Parathyroid adenoma (tissue), 2 donors: ENCODE results near the gene DPYSL5.

Experiments used
- H2AFZ ChIP-seq: fragments of 300-600 bp; sonication (generic); one replicate; pipeline ENCODE4 v1.7.0; 2017; ENCODE audit warnings: antibody characterized with exemption, mild to moderate bottlenecking
- H3K27ac ChIP-seq: fragments of 300-600 bp; sonication (generic); one replicate; pipeline ENCODE4 v1.7.0; 2017
- H3K27me3 ChIP-seq: fragments of 300-600 bp; sonication (generic); one replicate; pipeline ENCODE4 v1.7.0; 2017; ENCODE audit warnings: low read length; ENCODE audit not compliant: control insufficient read depth, insufficient read depth
- H3K36me3 ChIP-seq: fragments of 300-600 bp; sonication (generic); one replicate; pipeline ENCODE4 v1.7.0; 2017; ENCODE audit warnings: low read length; ENCODE audit not compliant: control insufficient read depth, insufficient read depth
- H3K4me1 ChIP-seq: fragments of 300-600 bp; sonication (generic); one replicate; pipeline ENCODE4 v1.7.0; 2017; ENCODE audit warnings: control low read depth
- H3K4me2 ChIP-seq: fragments of 300-600 bp; sonication (generic); one replicate; pipeline ENCODE4 v1.7.0; 2017; ENCODE audit warnings: low read length
- H3K4me3 ChIP-seq: fragments of 300-600 bp; sonication (generic); one replicate; pipeline ENCODE4 v1.7.0; 2017; ENCODE audit warnings: low read depth, low read length
- H3K79me2 ChIP-seq: fragments of 300-600 bp; sonication (generic); one replicate; pipeline ENCODE4 v1.7.0; 2017; ENCODE audit warnings: control low read depth
- H3K9ac ChIP-seq: fragments of 300-600 bp; sonication (generic); one replicate; pipeline ENCODE4 v1.7.0; 2017; ENCODE audit warnings: mild to moderate bottlenecking
- H3K9me3 ChIP-seq: fragments of 300-600 bp; sonication (generic); one replicate; pipeline ENCODE4 v1.7.0; 2017; ENCODE audit warnings: low read length; ENCODE audit not compliant: control insufficient read depth
- TF ChIP-seq, protein P1 (sequence below): fragments of 300-600 bp; sonication (generic); IDR thresholded peaks from one replicate; pipeline ENCODE4 v1.7.0; 2017; ENCODE audit warnings: antibody characterized with exemption, mild to moderate bottlenecking
- donor health status: primary hyperparathyroidism.

Gene DPYSL5

DNA sequence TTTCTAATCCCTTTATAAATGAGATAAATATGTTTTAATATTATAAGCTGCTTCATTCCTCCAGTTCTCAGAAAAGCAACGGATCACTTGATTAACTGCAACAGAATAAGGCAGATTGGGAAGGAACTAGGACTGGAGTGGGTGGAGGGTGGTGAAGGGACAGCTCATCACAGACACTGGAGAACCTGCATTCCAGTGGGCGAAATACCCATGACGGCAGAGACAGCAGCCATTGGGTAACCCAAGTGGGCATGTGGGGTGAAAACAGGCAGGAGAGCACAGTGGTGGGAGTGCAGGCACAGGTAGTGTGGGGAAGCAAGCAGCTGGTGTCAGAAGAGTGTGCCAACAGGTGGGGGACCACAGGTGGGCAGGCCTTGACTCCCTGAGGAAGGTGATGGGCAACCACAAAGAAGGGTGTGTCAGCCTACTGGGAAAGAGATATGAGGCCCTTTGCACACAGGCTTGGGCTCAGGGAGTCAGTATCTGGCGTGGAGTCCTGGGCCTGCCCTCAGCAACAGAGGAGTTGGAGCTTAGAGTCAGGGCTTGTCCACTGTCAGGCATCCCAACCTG lies 27.2 kb downstream of the DPYSL5 start:
- H3K4me3 ChIP-seq, result no peak overlapping the region
- H3K4me1 ChIP-seq, result no peaks in the 10 kb centered on the region
- H3K79me2 ChIP-seq, result no peaks in the 10 kb centered on the region
- no peaks in the 10 kb centered on the region for H3K27me3 ChIP-seq
- H3K27ac ChIP-seq, result no peak overlapping the region
- H3K36me3 ChIP-seq, result no peaks in the 10 kb centered on the region
- H3K9ac ChIP-seq, result no peak overlapping the region
- H3K4me2 ChIP-seq, result no peak overlapping the region
- TF ChIP-seq, protein P1, sequence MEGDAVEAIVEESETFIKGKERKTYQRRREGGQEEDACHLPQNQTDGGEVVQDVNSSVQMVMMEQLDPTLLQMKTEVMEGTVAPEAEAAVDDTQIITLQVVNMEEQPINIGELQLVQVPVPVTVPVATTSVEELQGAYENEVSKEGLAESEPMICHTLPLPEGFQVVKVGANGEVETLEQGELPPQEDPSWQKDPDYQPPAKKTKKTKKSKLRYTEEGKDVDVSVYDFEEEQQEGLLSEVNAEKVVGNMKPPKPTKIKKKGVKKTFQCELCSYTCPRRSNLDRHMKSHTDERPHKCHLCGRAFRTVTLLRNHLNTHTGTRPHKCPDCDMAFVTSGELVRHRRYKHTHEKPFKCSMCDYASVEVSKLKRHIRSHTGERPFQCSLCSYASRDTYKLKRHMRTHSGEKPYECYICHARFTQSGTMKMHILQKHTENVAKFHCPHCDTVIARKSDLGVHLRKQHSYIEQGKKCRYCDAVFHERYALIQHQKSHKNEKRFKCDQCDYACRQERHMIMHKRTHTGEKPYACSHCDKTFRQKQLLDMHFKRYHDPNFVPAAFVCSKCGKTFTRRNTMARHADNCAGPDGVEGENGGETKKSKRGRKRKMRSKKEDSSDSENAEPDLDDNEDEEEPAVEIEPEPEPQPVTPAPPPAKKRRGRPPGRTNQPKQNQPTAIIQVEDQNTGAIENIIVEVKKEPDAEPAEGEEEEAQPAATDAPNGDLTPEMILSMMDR, result no peak
- H3K9me3 ChIP-seq, result no peaks in the 10 kb centered on the region
- no peak overlapping the region for H2AFZ ChIP-seq

DNA sequence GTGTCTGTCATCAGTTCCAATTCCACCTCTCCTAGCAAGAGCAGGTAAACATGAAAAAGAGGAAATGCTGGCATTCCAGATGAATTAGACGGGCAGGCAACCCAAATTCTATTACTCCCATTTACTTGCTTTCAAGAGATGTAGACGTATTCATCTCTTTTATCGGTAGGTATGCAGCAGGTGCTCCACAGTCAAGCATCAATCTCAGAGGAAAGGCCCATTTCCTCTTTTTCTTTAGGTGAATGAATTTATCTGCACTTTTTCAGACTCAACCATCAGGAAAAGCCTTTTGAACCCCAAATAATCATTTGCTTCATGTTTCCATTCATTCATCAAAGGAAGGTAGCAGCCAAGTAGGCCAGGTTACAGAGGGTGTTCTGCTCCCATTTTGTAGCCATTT lies 27.9 kb downstream of the DPYSL5 start:
- Histone ChIP-seq H3K4me1 (no peaks in the 10 kb centered on the region), H3K4me2 (no peak overlapping the region), H3K27me3 (no peaks in the 10 kb centered on the region), H3K27ac (no peak overlapping the region), H3K4me3 (no peak overlapping the region), H2AFZ (no peak overlapping the region), H3K36me3 (no peaks in the 10 kb centered on the region), H3K9ac (no peak overlapping the region), H3K79me2 (no peaks in the 10 kb centered on the region), H3K9me3 (no peaks in the 10 kb centered on the region)
- TF ChIP-seq, protein P1, result no peak

DNA sequence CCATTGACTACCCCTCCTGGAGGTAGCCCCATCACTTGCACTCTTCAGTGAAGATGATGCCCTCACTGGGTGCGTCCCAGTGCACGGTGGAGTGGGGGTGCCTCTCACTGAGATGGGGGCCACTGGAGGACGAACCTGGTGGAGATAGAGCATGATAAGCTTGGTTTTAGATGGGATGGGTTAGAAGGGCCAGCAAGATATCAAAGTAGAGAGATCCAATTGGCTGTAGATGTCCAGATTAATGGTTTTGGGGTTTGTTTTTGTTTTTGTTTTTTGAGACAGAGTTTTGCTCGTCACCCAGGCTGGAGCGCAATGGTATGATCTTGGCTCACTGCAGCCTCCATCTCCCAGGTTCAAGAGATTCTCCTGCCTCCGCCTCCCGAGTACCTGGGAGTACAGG lies 28.3 kb downstream of the DPYSL5 start:
- no peak overlapping the region for H2AFZ ChIP-seq
- H3K4me2 ChIP-seq, result no peak overlapping the region
- H3K9me3 ChIP-seq, result no peaks in the 10 kb centered on the region
- no peaks in the 10 kb centered on the region for H3K79me2 ChIP-seq
- no peak overlapping the region for H3K9ac ChIP-seq
- H3K4me1 ChIP-seq, result no peaks in the 10 kb centered on the region
- H3K27ac ChIP-seq, result no peak overlapping the region
- TF ChIP-seq, protein P1, result no peak
- no peaks in the 10 kb centered on the region for H3K27me3 ChIP-seq
- H3K4me3 ChIP-seq, result no peak overlapping the region
- H3K36me3 ChIP-seq, result no peaks in the 10 kb centered on the region

- Histone ChIP-seq H2AFZ (no peak overlapping the region), H3K27ac (no peak overlapping the region), H3K27me3 (no peaks in the 10 kb centered on the region), H3K9me3 (no peaks in the 10 kb centered on the region), H3K4me3 (no peak overlapping the region), H3K36me3 (no peaks in the 10 kb centered on the region), H3K9ac (no peak overlapping the region), H3K79me2 (no peaks in the 10 kb centered on the region), H3K4me2 (no peak overlapping the region), H3K4me1 (no peaks in the 10 kb centered on the region)
- TF ChIP-seq, protein P1, result no peak
These were observed 29.3 kb downstream of the DPYSL5 start for GRCh38 chr2:26877276-26877675.

GRCh38 chr2:26880161-26880560 lies 32.2 kb downstream of the DPYSL5 start:
- H3K36me3 ChIP-seq, result no peaks in the 10 kb centered on the region
- no peaks in the 10 kb centered on the region for H3K27me3 ChIP-seq
- H3K27ac ChIP-seq, result no peak overlapping the region
- no peak overlapping the region for H3K9ac ChIP-seq
- no peaks in the 10 kb centered on the region for H3K79me2 ChIP-seq
- no peak overlapping the region for H3K4me3 ChIP-seq
- H3K9me3 ChIP-seq, result no peaks in the 10 kb centered on the region
- H3K4me2 ChIP-seq, result no peak overlapping the region
- no peaks in the 10 kb centered on the region for H3K4me1 ChIP-seq
- TF ChIP-seq, protein P1, result no peak
- H2AFZ ChIP-seq, result no peak overlapping the region
